OCI-LY3 (cell line): ENCODE measurements around the gene CDK5RAP3.

ENCODE experiments used
- CTCF ChIP-seq: fragments of 200-600, 300-600 bp; sonication (generic); IDR thresholded peaks from 2 replicates; pipeline ENCODE4 v1.5.1; 2014; ENCODE audit warnings: antibody characterized with exemption, low read length, low read depth
- EZH2phosphoT487 ChIP-seq: fragments of 200-600 bp; shearing (Covaris generic); IDR thresholded peaks from 2 replicates; pipeline ENCODE4 v1.6.1; 2018; ENCODE audit warnings: antibody characterized with exemption, mixed run types, low read depth

DNA sequence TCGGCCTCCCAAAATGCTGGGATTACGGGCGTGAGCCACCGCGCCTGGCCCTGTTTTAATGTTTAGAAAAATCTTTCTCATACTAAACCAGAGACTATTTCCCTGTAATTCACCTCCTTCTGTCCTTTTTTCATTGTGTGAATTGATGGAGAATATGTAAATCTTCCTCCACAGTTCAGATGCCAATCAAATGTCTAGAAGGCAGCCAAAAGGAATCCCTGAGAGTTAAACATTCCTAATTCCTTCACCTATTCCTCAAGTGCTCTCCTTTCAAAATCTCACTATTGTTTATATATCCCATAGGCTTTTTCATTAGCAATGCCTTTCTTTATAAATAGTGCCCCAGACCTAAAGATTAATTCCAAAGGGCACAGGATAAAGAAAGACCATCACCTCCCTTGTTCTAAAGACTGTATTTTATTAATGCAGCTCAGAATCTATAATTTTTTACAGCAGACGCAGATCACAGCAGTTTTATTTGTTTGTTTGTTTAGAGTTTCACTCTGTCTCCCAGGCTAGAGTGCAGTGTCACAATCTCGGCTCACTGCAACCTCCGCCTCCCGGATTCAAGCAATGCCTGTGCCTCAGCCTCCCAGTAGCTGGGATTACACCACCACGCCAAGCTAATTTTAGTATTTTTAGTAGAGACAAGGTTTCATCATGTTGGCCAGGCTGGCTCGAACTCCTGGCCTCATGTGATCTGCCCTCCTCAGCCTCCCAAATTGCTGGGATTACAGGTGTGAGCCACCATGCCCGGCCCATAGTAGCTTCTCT, 36.2 kb downstream of the CDK5RAP3 start:
- TF ChIP-seq CTCF (no peak), EZH2phosphoT487 (no peak)
